Left ventricle myocardium inferior (tissue), 1 donor: Measurements from ENCODE around the gene LBH. TPM values are rescaled to one million over a fixed set of nuclear protein-coding genes. Genes with fewer than 3 reads are reported as not detected.

Experiments used
- DNase-seq: peaks from one replicate; pipeline ENCODE4 v3.0.0-alpha.2; 2020
- H3K27ac ChIP-seq: fragments of 200-600 bp; replicated peaks from 2 replicates; pipeline ENCODE4 v1.8.0; 2021
- H3K27me3 ChIP-seq: fragments of 200-600 bp; 2 replicates; pipeline ENCODE4 v1.8.0; 2021; ENCODE audit warnings: low read depth
- H3K36me3 ChIP-seq: fragments of 200-600 bp; 2 replicates; pipeline ENCODE4 v1.8.0; 2021
- H3K4me1 ChIP-seq: fragments of 200-600 bp; 2 replicates; pipeline ENCODE4 v1.8.0; 2021
- H3K4me3 ChIP-seq: fragments of 200-600 bp; 2 replicates; pipeline ENCODE4 v1.8.0; 2021; ENCODE audit warnings: mild to moderate bottlenecking, moderate library complexity
- H3K9me3 ChIP-seq: fragments of 200-600 bp; replicated peaks from 2 replicates; pipeline ENCODE4 v1.8.0; 2021
- intact Hi-C: fragments of 100-400 bp; cut with micrococcal nuclease; formaldehyde crosslinking; loops from one replicate; pipeline ENCODE4 v1.11.0; 2022
- total RNA-seq: library from RNA; stranded (reverse); fragmentation: NEBNext Ultra II Directional; extraction: Animal tissue kit (Norgen Biotek cat#: 25700); gene quantifications from one replicate; pipeline ENCODE4 v1.2.1, GENCODE V29; 2021
- TF ChIP-seq, protein P1 (sequence below): fragments of 200-600 bp; IDR thresholded peaks from 2 replicates; pipeline ENCODE4 v1.8.0; 2021; ENCODE audit warnings: antibody characterized with exemption, mild to moderate bottlenecking, borderline replicate concordance
- donor health status: DM: no; HTN: yes; CAD: no; lungs with severe emphysema.

The LBH gene
- total RNA-seq, 1 donor from 2014 or later = 200 TPM

DNA sequence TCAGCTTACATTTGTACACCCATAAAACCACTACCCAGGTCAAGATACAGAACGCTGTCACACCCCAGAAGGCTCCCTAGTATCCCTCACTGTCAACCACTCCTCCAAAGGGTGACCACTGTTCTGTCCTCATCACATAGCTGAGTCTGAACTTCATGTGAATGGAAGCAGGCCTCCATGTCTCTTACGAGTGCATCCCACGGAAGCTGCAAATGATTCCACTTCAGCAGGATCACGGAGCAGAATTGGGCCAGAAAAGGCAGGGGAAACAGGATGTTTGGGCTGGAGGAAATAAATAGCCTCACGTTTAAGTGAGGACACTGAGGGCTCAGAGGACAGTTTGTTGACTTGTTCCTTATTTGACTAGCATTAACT, 38.4 kb downstream of the LBH start:
- no peak for DNase-seq
- TF ChIP-seq, protein P1, sequence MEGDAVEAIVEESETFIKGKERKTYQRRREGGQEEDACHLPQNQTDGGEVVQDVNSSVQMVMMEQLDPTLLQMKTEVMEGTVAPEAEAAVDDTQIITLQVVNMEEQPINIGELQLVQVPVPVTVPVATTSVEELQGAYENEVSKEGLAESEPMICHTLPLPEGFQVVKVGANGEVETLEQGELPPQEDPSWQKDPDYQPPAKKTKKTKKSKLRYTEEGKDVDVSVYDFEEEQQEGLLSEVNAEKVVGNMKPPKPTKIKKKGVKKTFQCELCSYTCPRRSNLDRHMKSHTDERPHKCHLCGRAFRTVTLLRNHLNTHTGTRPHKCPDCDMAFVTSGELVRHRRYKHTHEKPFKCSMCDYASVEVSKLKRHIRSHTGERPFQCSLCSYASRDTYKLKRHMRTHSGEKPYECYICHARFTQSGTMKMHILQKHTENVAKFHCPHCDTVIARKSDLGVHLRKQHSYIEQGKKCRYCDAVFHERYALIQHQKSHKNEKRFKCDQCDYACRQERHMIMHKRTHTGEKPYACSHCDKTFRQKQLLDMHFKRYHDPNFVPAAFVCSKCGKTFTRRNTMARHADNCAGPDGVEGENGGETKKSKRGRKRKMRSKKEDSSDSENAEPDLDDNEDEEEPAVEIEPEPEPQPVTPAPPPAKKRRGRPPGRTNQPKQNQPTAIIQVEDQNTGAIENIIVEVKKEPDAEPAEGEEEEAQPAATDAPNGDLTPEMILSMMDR = no peak
- Histone ChIP-seq H3K4me3 (no peak overlapping the region), H3K9me3 (no peaks in the 10 kb centered on the region), H3K27ac (peak overlapping the region; percentile 41), H3K4me1 (peaks cover 53% of the 10 kb centered on the region), H3K27me3 (no peaks in the 10 kb centered on the region), H3K36me3 (no peaks in the 10 kb centered on the region)
- intact Hi-C loops = no loop called here

DNA sequence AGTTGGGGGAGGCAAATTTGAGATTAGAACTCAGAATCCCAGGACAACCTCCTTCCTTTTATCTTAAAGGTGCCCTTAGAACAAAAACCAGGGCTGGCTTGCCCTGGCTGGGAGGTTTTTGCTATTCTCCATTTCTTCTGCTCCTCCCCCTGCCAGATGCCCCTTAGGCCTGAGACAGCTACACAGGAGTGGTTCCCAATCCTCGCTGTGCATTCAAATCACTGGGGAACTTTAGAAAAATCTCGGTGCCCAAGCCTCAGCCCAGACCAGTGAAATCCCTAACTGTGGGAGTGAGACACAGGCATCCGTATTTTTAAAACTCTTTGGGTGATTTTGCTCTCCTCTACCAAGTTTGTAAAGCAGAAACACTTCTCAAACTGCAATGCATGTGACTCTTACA, 38.8 kb downstream of the LBH start:
- peak overlapping the region; percentile 41 for H3K27ac ChIP-seq
- H3K4me3 ChIP-seq = no peak overlapping the region
- TF ChIP-seq, protein P1 = no peak
- H3K27me3 ChIP-seq = no peaks in the 10 kb centered on the region
- H3K9me3 ChIP-seq = no peaks in the 10 kb centered on the region
- H3K4me1 ChIP-seq = peaks cover 56% of the 10 kb centered on the region
- intact Hi-C loops = no loop called here
- DNase-seq = no peak
- H3K36me3 ChIP-seq = no peaks in the 10 kb centered on the region

- TF ChIP-seq, protein P1 = no peak
- Histone ChIP-seq H3K27me3 (no peaks in the 10 kb centered on the region), H3K36me3 (no peaks in the 10 kb centered on the region), H3K4me1 (peaks cover 49% of the 10 kb centered on the region), H3K27ac (no peak overlapping the region), H3K9me3 (no peaks in the 10 kb centered on the region), H3K4me3 (no peak overlapping the region)
- intact Hi-C loops = no loop called here
- DNase-seq = no peak
Observed at GRCh38 chr2:30271301-30271700, 40.0 kb downstream of the LBH start.

DNA sequence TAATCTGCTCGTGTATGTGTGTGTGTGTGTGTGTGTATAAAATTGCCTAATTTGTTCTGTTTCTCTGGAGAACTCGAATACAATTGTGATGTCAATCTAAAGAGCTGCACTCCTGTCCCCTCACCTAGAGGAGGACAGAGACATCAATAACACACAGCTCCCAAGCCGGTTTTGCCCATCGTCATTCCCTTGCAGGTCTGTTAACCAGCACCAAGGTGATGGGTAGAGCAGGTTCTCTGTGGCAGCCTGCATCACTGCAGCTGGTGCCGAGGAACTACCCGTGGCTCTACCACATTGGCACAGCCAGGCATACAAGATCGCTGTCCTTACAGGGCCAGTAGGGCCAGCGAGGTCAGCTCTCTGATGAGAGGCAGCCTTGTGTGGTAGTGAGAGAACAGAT, 41.0 kb downstream of the LBH start:
- Histone ChIP-seq H3K27me3 (no peaks in the 10 kb centered on the region), H3K4me1 (peaks cover 44% of the 10 kb centered on the region), H3K9me3 (no peaks in the 10 kb centered on the region), H3K36me3 (no peaks in the 10 kb centered on the region), H3K27ac (no peak overlapping the region), H3K4me3 (no peak overlapping the region)
- TF ChIP-seq, protein P1 = no peak
- DNase-seq = no peak
- intact Hi-C loops = no loop called here

DNA sequence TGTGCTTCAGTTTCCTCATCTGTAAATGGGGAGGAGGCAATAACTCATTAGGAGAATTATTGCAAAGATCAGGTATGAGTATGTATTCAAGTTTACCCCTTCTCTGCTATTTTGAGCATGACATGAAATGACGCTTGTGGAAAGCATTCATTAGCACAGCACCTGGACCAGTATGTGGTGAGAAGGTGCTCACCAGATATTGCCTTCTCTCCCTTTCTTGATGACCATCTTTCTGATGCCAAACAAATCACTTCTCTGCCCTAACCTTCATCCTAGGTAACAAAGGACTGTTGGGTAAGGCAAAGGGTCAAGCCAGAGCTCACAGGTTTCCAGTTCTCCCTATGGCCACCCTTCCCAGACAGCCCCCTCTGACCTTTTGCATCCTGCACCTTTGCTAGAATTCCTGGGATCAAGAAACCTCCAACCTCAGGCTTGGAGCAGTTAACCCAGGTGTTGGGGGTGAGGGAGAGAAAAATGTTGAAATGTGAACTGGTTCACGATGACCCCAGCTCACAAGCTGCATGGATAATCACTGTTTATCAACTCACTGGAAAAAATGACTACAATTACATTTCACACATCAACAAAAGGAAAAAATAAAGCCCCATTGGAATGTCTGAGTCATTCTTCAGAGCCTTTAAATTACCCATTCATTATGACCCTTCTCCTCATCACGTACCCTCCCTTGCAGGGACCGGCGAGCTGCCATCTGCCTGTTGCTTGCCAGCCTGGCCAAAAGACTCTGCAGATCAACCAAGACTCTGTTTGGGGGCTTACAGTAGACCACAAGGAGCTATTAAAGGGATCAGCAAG, 41.6 kb downstream of the LBH start:
- TF ChIP-seq, protein P1 = no peak
- intact Hi-C loops = no loop called here
- no peak for DNase-seq
- H3K36me3 ChIP-seq = no peaks in the 10 kb centered on the region
- H3K27me3 ChIP-seq = no peaks in the 10 kb centered on the region
- H3K4me3 ChIP-seq = no peak overlapping the region
- H3K9me3 ChIP-seq = no peaks in the 10 kb centered on the region
- peaks cover 41% of the 10 kb centered on the region for H3K4me1 ChIP-seq
- H3K27ac ChIP-seq = no peak overlapping the region
